Measurements from ENCODE around the gene ORMDL1.

GRCh38 chr2:189782221-189782671 lies 1.9 kb downstream of the ORMDL1 start:
- no peak for TF ChIP-seq CTCF (IDR thresholded peaks at IDR 0.05)
- TF ChIP-seq POLR2A (IDR thresholded peaks at IDR 0.05): no peak
- TF ChIP-seq EP300 (IDR thresholded peaks at IDR 0.05): no peak

Data from gastroesophageal sphincter (tissue), 3 donors.